ENCODE results near the gene SENP2. TPM values are rescaled to one million over a fixed set of nuclear protein-coding genes. Genes with fewer than 3 reads are reported as not detected.
"Not testable (repeated sequence)": the region's sequence is repeated elsewhere in the genome, so short reads cannot be mapped to it uniquely, and the experiment has no call there.

Gene SENP2
- total RNA-seq, 1 experiment from 2014 or later = 27.0 TPM

- H3K9me3 Mint-ChIP-seq (ENCODE audit: unreplicated experiment); H3K27ac Mint-ChIP-seq (ENCODE audit: low read depth, unreplicated experiment); BruUV-seq (replicated peaks); H3K4me3 Mint-ChIP-seq (ENCODE audit: unreplicated experiment); H3K4me1 Mint-ChIP-seq (ENCODE audit: insufficient read depth, unreplicated experiment); H3K36me3 Mint-ChIP-seq (ENCODE audit: insufficient read depth, unreplicated experiment); H3K27me3 Mint-ChIP-seq (ENCODE audit: insufficient read depth, unreplicated experiment): not testable (repeated sequence)
- peak; percentile 70 for DNase-seq (ENCODE audit: unreplicated experiment)
- intact Hi-C loops (cut with micrococcal nuclease) = loop anchor here (1.0 to 5.0 kb wide), 3 partner anchors 77 to 223 kb away; no protein-coding TSS in a partner anchor
- CTCF ChIA-PET = interaction anchor here (0.5 to 6.2 kb wide), 28 partner anchors 10 to 1392 kb away, joined by 3 to 61 read pairs (median 3); partner anchors contain the start of gene SENP2
- TF ChIP-seq CTCF (IDR thresholded peaks at IDR 0.05; ENCODE audit: unreplicated experiment) = peak; percentile 50
- POLR2A ChIA-PET = interaction anchor here (0.6 to 2.5 kb wide), 5 partner anchors 9 to 243 kb away, joined by 3 to 9 read pairs (median 3); partner anchors contain the start of gene SENP2
Measured at GRCh38 chr3:185575108-185575869, 10.8 kb upstream of the SENP2 start.

- Mint-ChIP-seq H3K27me3 (ENCODE audit: insufficient read depth, unreplicated experiment) (no peaks in the 10 kb centered on the region), H3K27ac (ENCODE audit: low read depth, unreplicated experiment) (no peak overlapping the region), H3K4me1 (ENCODE audit: insufficient read depth, unreplicated experiment) (peaks cover 5% of the 10 kb centered on the region), H3K36me3 (ENCODE audit: insufficient read depth, unreplicated experiment) (no peaks in the 10 kb centered on the region), H3K9me3 (ENCODE audit: unreplicated experiment) (no peaks in the 10 kb centered on the region), H3K4me3 (ENCODE audit: unreplicated experiment) (no peak overlapping the region)
- DNase-seq (ENCODE audit: unreplicated experiment) = no peak
- POLR2A ChIA-PET = no interaction called here
- CTCF ChIA-PET = no interaction called here
- intact Hi-C loops (cut with micrococcal nuclease) = no loop called here
- no peak for TF ChIP-seq CTCF (IDR thresholded peaks at IDR 0.05; ENCODE audit: unreplicated experiment)
- BruUV-seq (replicated peaks) = no TSS peak
Measured at GRCh38 chr3:185582236-185582635, 3.9 kb upstream of the SENP2 start.

GRCh38 chr3:185582871-185583270 is 3.2 kb upstream of the SENP2 start:
- H3K4me3 Mint-ChIP-seq (ENCODE audit: unreplicated experiment) = no peak overlapping the region
- DNase-seq (ENCODE audit: unreplicated experiment) = no peak
- no TSS peak for BruUV-seq (replicated peaks)
- H3K36me3 Mint-ChIP-seq (ENCODE audit: insufficient read depth, unreplicated experiment) = no peaks in the 10 kb centered on the region
- no peaks in the 10 kb centered on the region for H3K9me3 Mint-ChIP-seq (ENCODE audit: unreplicated experiment)
- H3K27ac Mint-ChIP-seq (ENCODE audit: low read depth, unreplicated experiment) = no peak overlapping the region
- CTCF ChIA-PET = interaction anchor here (0.9 to 1.1 kb wide), 2 partner anchors 9 to 25 kb away, joined by 3 to 4 read pairs; no protein-coding TSS in a partner anchor
- no peaks in the 10 kb centered on the region for H3K27me3 Mint-ChIP-seq (ENCODE audit: insufficient read depth, unreplicated experiment)
- no peak for TF ChIP-seq CTCF (IDR thresholded peaks at IDR 0.05; ENCODE audit: unreplicated experiment)
- intact Hi-C loops (cut with micrococcal nuclease) = no loop called here
- H3K4me1 Mint-ChIP-seq (ENCODE audit: insufficient read depth, unreplicated experiment) = peaks cover 5% of the 10 kb centered on the region
- POLR2A ChIA-PET = no interaction called here

GRCh38 chr3:185583925-185584324 is 2.2 kb upstream of the SENP2 start:
- POLR2A ChIA-PET = interaction anchor here (1.1 kb wide), 1 partner anchor 9 kb away, joined by 3 read pairs; no protein-coding TSS in a partner anchor
- no peaks in the 10 kb centered on the region for H3K36me3 Mint-ChIP-seq (ENCODE audit: insufficient read depth, unreplicated experiment)
- H3K9me3 Mint-ChIP-seq (ENCODE audit: unreplicated experiment) = no peaks in the 10 kb centered on the region
- no peak for DNase-seq (ENCODE audit: unreplicated experiment)
- no peak overlapping the region for H3K27ac Mint-ChIP-seq (ENCODE audit: low read depth, unreplicated experiment)
- TF ChIP-seq CTCF (IDR thresholded peaks at IDR 0.05; ENCODE audit: unreplicated experiment) = no peak
- intact Hi-C loops (cut with micrococcal nuclease) = no loop called here
- no peak overlapping the region for H3K4me3 Mint-ChIP-seq (ENCODE audit: unreplicated experiment)
- BruUV-seq (replicated peaks) = no TSS peak
- no peaks in the 10 kb centered on the region for H3K27me3 Mint-ChIP-seq (ENCODE audit: insufficient read depth, unreplicated experiment)
- CTCF ChIA-PET = interaction anchor here (1.1 to 3.0 kb wide), 3 partner anchors 9 to 123 kb away, joined by 4 to 18 read pairs (median 7); no protein-coding TSS in a partner anchor
- peaks cover 10% of the 10 kb centered on the region for H3K4me1 Mint-ChIP-seq (ENCODE audit: insufficient read depth, unreplicated experiment)

Data from MCF 10A (cell line).